ENCODE data around the gene ZNF512. TPM values are rescaled to one million over a fixed set of nuclear protein-coding genes. Genes with fewer than 3 reads are reported as not detected.

ZNF512 gene
- total RNA-seq, 6 donors from 2014 or later: 19.5 to 74.4 (median 26.4) TPM

- H3K4me3 ChIP-seq: no peak overlapping the region
- H3K36me3 ChIP-seq: peaks cover 19 to 87% (median 41%) of the 10 kb centered on the region in 4 donors
- 84 to 93% methylated on average over 4 of the region's 4 CpGs for WGBS, 2 donors
- H3K27ac ChIP-seq: no peak overlapping the region
- TF ChIP-seq EP300 (IDR thresholded peaks at IDR 0.05) (no peak), POLR2A (IDR thresholded peaks at IDR 0.05) (no peak), POLR2AphosphoS5 (IDR thresholded peaks at IDR 0.05) (no peak), CTCF (IDR thresholded peaks at IDR 0.05) (no peak)
- ATAC-seq (ENCODE audit: low FRiP score in 2 of 2) (no peak), DNase-seq (no peak)
- peaks cover 0 to 6% (median 0%) of the 10 kb centered on the region in 4 donors for H3K4me1 ChIP-seq
- no peaks in the 10 kb centered on the region for H3K27me3 ChIP-seq
- H3K9me3 ChIP-seq: no peaks in the 10 kb centered on the region
These were observed 88.4 kb downstream of the ZNF512 start for GRCh38 chr2:27671235-27671634.

Small RNAs within 50 kb of the gene (small RNA-seq; reads per million reads assigned to genes)
- 0 reads per million in 4 donors for gene RF00340

Other genes with a start within 250 kb of the ZNF512 start
- gene GTF3C2, start 226.3 kb upstream of the ZNF512 start, total RNA-seq: 100 to 1,000 TPM in 1 of 6 donors, 10 to 100 TPM in 5; 43.9 to 104 (median 48.9) TPM
- 10 to 100 TPM; 24.8 to 48.2 (median 29.8) TPM for gene EIF2B4, start 212.7 kb upstream of the ZNF512 start, total RNA-seq
- 100 to 1,000 TPM in 3 of 6 donors, 10 to 100 TPM in 3; 69.1 to 142 (median 113) TPM for gene SNX17, start 212.4 kb upstream of the ZNF512 start, total RNA-seq
- gene ZNF513, start 202.3 kb upstream of the ZNF512 start, total RNA-seq: 10 to 100 TPM in 5 of 6 donors, 1 to 10 TPM in 1; 9.3 to 31.4 (median 18.0) TPM
- 10 to 100 TPM; 39.8 to 60.6 (median 55.3) TPM for gene PPM1G, start 173.5 kb upstream of the ZNF512 start, total RNA-seq
- 10 to 100 TPM; 46.5 to 81.5 (median 62.5) TPM for gene NRBP1, start 154.4 kb upstream of the ZNF512 start, total RNA-seq
- gene KRTCAP3, start 140.7 kb upstream of the ZNF512 start, total RNA-seq: 10 to 100 TPM; 13.8 to 39.7 (median 31.0) TPM
- 10 to 100 TPM; 24.3 to 80.6 (median 29.8) TPM for gene IFT172, start 93.3 kb upstream of the ZNF512 start, total RNA-seq
- 1 to 10 TPM in 5 of 6 donors, not detected in 1; 1.1 to 4.6 (median 2.6) TPM for gene FNDC4, start 87.8 kb upstream of the ZNF512 start, total RNA-seq
- under 1 TPM in 2 of 6 donors, not detected in 4; 0.24 to 0.83 TPM for gene GCKR, start 86.2 kb upstream of the ZNF512 start, total RNA-seq
- gene CCDC121, start 46.0 kb downstream of the ZNF512 start, total RNA-seq: 1 to 10 TPM; 1.3 to 7.3 (median 3.6) TPM
- 10 to 100 TPM in 5 of 6 donors, 1 to 10 TPM in 1; 9.3 to 31.2 (median 21.6) TPM for gene GPN1, start 46.0 kb downstream of the ZNF512 start, total RNA-seq
- 10 to 100 TPM; 22.2 to 70.2 (median 25.0) TPM for gene SUPT7L, start 80.6 kb downstream of the ZNF512 start, total RNA-seq
- gene SLC4A1AP, start 80.8 kb downstream of the ZNF512 start, total RNA-seq: 10 to 100 TPM; 15.8 to 44.0 (median 21.6) TPM
- 100 to 1,000 TPM in 2 of 6 donors, 10 to 100 TPM in 4; 54.5 to 122 (median 72.4) TPM for gene MRPL33, start 188.7 kb downstream of the ZNF512 start, total RNA-seq

Data from upper lobe of left lung (tissue), 6 donors.